Retinal pigment epithelial cell (primary cell): ENCODE measurements around the gene RPL18.
A peak's percentile ranks its signal among the peaks of the same experiment; 100 is the strongest.

Experiments used
- DNase-seq: peaks from one replicate; pipeline ENCODE4 v3.0.0-alpha.2; 2010; ENCODE audit warnings: low read depth
- H3K4me3 ChIP-seq: 2 replicates; pipeline ENCODE4 v1.5.1; 2011; ENCODE audit warnings: mild to moderate bottlenecking, low read length, control low read depth, moderate library complexity
- TF ChIP-seq, protein P1 (sequence below): conservative IDR thresholded peaks from 2 replicates; pipeline ENCODE4 v1.5.1; 2011; ENCODE audit warnings: low read depth, low read length, control low read depth, inconsistent platforms

RPL18 gene

DNA sequence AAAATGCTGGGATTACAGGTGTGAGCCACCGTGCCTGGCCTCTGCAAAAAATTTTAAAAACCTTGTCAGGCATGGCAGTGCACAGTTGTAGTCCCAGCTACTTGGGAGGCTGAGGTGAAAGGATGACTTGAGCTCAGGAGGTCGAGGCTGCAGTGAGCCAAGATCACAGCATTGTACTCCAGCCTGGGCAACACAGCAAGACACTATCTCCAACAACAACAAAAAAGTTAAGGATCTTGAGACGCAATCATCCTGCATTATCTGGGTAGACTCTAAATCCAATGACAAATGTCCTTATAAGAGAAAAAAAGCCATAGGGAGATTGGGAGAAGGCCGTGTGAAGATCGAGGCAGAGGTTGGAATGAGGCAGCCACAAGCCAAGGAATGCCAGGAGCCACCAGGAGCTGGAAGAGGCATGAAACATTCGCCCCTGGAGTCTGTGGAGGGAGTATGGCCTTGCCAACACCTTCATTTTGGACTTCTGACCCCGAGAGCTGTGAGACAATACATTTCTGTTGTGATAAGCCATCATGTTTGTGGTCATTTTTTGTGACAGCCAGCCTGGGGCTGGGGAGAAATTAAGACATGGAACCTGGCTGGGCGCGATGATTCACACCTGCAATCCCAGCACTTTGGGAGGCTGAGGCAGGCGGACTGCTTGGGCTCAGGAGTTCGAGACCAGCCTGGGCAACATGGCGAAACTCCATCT, 32.1 kb upstream of the RPL18 start:
- no peak for DNase-seq
- TF ChIP-seq, protein P1, sequence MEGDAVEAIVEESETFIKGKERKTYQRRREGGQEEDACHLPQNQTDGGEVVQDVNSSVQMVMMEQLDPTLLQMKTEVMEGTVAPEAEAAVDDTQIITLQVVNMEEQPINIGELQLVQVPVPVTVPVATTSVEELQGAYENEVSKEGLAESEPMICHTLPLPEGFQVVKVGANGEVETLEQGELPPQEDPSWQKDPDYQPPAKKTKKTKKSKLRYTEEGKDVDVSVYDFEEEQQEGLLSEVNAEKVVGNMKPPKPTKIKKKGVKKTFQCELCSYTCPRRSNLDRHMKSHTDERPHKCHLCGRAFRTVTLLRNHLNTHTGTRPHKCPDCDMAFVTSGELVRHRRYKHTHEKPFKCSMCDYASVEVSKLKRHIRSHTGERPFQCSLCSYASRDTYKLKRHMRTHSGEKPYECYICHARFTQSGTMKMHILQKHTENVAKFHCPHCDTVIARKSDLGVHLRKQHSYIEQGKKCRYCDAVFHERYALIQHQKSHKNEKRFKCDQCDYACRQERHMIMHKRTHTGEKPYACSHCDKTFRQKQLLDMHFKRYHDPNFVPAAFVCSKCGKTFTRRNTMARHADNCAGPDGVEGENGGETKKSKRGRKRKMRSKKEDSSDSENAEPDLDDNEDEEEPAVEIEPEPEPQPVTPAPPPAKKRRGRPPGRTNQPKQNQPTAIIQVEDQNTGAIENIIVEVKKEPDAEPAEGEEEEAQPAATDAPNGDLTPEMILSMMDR = no peak
- no peak overlapping the region for H3K4me3 ChIP-seq

DNA sequence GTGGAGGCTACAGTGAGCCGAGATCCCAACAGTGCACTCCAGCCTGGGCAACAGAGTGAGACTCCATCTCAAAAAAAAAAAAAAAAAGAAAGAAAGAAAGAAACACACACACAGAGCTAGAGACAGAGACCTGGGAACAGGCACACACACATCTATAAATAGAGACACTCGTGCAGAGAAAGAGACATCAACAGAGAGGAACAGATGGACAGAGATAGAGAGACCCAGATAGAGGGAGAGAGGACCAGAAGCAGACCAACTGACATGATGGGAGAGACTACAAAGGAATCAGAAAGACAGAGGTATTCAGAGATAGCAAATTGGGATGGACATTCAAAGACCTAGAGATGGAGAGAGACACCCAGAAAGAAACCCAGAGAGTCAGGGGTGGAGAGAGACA, 29.2 kb upstream of the RPL18 start:
- no peak for DNase-seq
- TF ChIP-seq, protein P1 = no peak
- H3K4me3 ChIP-seq = no peak overlapping the region

DNA sequence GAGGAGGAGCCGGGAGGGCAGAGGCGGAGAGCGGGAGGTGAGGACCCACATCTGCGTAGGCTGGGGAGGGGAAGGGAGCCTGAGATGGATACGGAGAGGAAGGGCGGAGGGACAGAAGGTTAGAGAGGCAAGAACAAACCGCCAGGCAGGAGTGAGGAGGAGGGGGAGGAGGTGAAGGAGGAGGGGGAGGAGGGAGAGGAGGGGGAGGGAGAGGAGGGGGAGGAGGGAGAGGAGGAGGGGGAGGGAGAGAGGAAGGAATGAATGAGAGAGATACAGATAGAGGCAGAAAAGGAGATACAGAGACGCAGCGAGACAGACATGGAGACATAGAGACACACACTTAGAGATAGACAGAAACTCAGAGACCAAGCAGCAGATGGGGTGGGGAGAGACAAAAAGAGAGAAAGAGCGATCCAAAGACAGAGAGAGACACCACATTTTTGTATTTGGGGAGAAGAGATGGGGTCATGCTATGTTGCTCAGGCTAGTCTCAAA, 27.8 kb upstream of the RPL18 start:
- no peak for DNase-seq
- no peak overlapping the region for H3K4me3 ChIP-seq
- TF ChIP-seq, protein P1 = no peak

DNA sequence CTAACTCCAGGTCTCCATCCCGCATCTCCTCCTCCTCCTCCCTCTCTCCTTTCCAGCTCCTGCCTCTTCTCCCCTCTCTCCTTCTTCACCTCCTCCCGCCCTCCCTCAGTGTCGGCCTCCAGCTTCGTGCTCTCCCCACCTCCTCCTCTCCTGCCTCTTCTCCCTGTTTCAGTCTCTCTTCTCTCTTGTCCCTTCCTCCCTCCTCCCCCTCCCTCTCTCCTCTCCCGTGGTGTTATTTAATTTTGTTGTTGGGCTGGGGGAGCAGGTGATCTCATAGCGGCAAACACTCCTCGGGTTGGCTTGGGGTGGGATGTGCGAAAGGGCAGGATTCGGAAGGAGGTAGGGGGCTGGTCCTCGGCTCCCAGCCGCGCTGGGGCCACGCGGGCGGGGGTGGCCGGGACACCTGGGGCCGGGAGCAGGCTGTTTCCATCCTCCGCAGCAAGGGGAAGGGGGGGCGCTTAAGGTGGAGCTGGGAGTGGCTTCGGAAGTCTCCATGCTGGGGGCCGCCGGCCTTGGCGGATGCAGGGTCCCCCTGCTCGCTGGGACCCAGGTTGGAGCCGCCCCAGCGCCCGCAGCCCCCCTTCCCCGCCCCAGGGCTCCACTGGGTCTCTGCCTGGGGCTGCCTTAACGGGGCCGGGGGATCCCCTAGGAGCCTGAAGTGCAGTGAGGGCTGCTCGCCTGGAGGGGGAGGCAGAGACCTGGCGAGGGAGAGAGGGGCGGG, 27.2 kb upstream of the RPL18 start, which contains the start of gene CA11:
TSS of gene CA11 (minus strand) at position 187 of the 721 bp plus-strand sequence. CDS start 555 bp downstream, outside the sequence.
- no peak for DNase-seq
- H3K4me3 ChIP-seq = peak within 1 kb of the TSS; percentile 51
- TF ChIP-seq, protein P1 = peak; percentile 82

DNA sequence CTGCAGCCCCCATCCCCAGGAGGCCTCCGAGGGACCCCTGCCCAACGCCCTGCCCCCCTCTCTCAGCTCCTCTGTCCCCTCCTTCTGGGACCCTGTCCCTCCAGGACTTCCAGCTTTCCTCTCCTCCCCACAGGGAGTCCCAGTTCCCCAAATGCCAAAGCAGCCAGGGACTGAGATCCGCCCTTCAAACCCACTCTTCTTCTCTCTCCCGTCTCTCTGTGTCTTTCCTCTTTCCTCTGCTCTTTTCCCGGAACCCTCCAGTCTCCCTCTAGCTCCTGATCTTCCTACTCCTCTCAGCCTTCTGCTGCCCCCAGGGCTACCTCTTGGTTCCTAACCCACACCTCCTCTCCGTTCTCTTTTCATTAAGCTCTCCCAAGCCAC, 26.6 kb upstream of the RPL18 start:
- TF ChIP-seq, protein P1 = no peak
- no peak for DNase-seq
- H3K4me3 ChIP-seq = peak overlapping the region; percentile 51

DNA sequence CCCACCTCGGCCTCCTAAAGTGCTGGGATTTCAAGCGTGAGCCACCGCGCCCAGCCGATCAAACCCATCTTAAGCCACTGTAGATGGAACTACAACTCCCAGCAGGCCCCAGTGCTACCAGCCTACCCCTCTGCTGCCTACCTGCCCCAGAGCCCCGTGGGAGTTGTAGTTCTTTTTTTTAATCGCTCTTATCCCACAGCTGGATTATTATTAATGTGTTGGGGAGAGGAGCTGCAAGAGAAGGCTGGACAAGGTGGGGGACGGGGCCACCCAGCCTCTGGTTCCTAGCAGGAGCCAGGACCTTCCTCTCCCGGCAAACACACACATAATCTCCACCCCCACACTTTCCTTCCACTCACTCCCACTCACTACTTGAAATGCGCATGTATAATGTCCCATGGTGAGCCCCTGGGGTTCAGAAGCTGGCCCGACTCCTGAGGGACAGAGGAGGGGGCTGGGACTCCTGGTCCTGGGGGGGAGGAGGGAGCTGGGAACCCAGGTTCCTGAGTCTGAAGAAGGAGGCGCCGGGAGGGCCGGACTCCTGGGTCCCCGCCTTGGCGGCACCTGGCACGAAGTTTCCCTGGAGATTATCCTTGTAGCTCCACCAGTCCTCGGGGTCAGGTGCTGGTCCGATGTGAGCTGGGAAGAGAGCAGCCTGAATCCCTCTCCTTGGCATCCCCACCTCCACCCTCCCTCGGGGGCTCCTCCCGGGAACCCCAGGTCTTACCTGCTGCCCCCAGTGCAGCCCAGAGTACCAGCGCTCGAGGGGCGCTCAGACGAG, 26.1 kb upstream of the RPL18 start:
- H3K4me3 ChIP-seq = peak overlapping the region; percentile 51
- peak; percentile 77 for DNase-seq
- TF ChIP-seq, protein P1 = no peak
